ENCODE results near the gene AMH.

Gene AMH

GRCh38 chr19:2235381-2236063, 13.6 kb upstream of the AMH start:
- DNase-seq (ENCODE audit: low spot score) = no peak

DNA sequence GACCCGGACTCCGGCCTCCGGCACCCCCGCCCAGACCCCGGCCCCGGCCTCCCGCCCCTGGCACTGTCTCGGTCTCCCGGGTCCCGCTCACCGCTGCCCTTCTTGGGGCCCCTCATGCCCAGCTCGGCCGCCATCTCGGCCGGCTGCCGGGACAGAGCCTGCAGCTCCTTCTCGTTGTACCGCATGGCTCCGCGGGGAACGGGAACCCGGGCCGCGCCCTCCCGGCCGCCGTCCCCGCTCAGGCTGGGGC, 13.1 kb upstream of the AMH start:
- DNase-seq (ENCODE audit: low spot score) = no peak

- peak; percentile 96 for DNase-seq (ENCODE audit: low spot score)
Observed at GRCh38 chr19:2236314-2237050, 12.6 kb upstream of the AMH start, which contains the start of the genes PLEKHJ1 and SF3A2. Gene PLEKHJ1, minus strand, starts transcription at chr19:2236329. Its CDS starts 81 bp downstream, at chr19:2236248. Gene SF3A2, plus strand, starts transcription at chr19:2236824. Its CDS starts 6,595 bp downstream, at chr19:2243419.

DNA sequence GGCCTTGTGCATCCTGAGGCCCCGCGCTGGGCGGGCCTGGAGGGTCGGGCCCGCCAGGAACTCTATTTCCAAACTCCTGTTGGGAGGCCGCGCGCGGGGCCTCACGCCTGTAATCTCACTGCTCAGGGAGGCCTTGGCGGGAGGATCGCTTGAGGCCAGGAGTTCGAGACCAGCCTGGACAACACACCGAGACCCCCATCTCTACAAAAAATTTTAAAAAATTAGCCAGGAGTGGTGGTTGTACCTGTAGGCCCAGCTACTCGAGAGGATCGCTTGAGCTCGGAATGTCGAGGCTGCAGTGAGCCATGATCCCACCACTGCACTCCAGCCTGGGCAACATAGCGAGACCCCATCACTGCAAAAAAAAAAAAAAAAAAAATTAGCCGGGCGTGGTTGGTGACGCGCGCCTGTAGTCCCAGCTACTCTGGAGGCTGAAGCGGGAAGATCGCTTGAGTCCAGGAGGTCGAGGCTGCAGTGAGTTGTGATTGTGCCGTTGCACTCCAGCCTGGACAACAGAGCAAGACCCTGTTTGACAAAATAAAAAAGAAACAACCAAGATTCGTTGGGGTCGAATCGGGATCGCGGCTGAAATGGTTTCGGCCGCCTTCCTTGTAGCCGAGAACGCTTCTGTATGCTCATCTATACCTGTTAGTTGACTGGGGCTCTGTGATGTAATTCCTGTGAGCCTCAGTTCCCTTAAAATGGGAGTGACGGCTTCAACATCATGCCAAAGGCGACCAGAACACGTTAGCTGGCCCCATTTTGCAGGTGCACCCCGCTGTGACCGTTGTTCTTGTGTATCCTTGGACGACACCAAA, 11.9 kb upstream of the AMH start:
- peak; percentile 51 for DNase-seq (ENCODE audit: low spot score)

GRCh38 chr19:2237869-2238153, 11.3 kb upstream of the AMH start:
- DNase-seq (ENCODE audit: low spot score) = no peak

- no peak for DNase-seq (ENCODE audit: low spot score)
Observed at GRCh38 chr19:2239173-2239572, 9.9 kb upstream of the AMH start.

DNA sequence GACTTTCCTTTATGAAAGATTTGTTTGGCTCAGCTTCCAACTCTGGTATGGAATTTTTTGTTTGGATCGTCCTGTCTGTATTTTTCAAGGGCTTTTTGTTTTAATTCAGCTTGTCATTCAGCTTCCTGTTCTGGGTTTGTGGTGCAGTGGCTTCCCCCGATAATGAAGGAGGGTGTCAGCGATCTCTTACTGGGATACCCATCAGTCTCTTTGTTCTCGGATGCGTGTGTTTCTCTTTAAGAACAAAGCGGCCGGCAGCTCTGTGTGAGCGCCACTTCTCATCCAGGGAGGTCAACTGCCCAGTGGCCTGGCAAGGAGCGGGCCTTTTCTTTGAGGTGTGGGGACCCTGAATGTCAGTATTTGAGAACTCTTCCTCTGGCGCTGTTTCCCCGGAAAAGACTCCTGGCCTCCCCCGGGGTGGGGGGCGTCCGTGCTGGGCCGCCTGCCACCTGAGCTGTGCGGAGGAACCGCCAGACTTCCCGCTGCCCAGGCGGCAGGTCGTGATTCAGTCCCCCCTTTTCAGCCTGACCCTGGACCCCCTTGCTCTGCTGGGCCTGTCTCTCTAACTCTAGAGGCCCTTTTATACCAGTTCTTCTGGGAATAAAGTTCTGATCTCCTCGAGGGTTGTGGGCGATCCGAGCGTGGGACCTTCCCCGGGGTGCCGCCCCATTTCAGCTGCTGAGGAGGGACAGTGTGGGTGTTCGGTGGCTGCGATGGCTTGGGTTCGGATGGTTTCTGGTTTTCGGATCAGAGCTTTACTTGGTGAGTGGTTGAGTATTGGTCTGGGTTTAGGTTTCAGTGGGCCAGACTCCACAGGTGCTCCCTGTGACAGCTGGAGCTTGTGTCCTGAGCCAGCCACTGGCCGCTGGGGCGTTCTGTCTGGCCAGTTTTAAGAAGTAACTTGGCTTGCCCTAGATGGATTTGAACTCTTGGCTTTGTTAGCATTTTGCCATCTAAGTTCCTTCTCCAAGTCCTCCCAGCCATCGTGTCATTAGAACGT, 9.1 kb upstream of the AMH start:
- DNase-seq (ENCODE audit: low spot score) = peak; percentile 63

DNA sequence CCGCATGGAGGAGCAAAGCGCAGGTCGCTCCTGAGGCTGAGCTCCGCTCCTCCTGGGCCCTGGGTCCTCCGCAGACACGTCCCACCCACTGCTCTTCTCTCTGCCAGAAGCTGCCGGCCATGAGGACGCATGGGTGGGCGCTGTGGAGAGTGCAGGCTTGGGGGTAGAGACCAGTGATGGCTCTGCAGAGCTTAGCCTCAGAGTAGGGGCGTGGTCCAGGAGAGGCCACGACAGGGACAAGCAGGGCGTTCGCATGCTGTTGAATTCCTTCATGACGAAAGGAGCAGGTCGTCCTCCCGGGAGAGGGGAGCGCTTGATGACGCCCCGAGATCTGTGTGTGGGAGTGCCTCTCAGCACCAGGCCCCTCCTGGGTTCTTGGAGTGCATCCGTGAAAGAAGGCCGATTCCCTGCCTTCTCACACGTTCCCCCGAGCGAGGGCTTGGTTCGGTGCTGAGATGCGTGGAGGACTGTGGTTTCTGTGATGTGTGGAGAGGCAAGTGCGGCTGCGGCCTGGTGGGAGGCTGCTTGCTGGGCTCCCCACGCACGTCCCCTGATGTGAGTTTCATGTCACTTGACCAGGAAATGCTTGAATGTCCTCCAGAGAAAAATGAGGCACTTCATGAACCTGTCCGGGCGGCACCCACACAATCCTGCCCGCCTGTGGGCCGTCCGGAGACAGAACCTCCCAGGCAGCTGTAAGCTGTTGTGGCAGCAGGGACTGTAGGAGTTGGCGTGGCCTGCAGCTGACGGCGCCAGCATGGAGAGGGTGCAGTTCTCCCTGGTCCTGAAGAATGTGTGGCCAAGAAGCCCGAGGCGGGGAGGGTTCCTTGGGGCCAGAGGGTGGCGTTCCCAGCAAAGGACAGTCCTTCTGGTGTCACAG, 8.0 kb upstream of the AMH start:
- DNase-seq (ENCODE audit: low spot score) = no peak

DNA sequence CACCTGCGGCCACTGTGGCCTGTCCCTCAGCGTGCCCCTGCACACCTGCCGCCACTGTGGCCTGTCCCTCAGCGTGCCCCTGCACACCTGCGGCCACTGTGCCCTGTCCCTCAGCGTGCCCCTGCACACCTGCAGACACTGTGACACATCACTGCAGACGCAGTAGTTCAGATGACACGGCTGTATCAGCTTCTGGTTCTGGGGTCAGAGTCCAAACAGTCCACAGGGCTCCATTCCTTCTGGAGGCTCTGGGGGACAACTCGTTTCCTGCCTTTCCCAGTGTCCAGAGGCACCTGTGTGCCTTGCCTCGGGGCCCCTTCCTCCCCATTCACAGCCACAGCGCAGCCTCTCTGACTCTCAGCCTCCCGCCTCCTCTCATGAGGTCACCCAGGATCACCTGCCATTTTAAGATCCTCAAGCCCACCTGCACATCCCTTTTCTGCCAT, 7.0 kb upstream of the AMH start:
- no peak for DNase-seq (ENCODE audit: low spot score)

- DNase-seq (ENCODE audit: low spot score) = no peak
Observed at GRCh38 chr19:2242816-2243215, 6.3 kb upstream of the AMH start.

DNA sequence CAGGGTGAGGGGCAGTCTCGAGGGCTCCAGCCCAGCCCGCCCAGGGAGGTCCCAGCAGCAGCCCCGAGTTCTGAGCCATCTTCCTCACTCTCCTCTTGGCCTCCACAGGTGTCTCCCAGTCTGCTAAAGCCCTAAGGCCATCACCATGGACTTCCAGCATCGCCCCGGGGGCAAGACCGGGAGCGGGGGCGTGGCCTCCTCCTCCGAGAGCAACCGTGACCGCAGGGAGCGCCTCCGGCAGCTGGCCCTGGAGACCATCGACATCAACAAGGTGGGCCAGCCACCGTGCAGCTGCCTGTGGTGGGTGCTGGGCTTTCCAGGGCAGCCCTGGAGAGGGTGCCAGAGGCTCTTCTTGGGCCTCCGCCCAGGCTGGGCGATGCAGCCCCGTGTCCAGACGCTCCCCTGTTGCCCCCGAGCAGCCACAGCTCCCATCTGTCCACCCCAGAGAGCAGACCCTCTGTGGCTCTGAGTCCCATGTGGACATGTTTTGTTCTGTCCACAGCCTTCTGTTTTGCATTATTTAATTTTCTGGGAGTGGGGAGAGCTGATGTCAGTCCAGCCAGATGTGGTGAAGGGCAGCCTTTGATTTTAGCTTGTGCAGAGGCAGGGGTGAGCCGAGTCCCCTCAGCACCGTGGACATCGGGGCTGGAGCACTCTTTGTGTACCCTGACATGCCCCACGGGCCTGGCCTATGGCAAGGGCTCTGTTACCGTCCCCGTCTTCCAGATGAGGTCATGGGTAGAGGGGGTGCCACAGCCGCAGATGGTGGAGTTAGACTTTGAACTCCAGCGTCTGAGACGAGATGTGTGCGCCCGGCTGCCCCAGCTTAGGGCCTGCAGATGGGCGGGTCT, 5.6 kb upstream of the AMH start:
- DNase-seq (ENCODE audit: low spot score) = no peak

DNA sequence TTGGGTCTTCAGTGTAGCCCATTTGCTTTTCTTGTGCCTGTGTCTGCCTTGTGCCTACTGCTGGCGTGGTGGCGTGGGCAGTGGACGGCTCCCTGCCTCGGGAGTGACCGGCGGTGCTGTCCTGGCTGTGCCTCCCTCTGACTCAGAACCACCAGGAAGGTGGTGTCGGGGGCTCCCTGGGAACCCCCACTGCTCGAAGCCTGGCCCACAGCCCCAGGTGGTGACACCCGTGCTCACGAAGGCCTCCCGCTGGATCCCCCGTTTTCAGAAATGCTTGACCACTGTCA, 5.1 kb upstream of the AMH start:
- no peak for DNase-seq (ENCODE audit: low spot score)

- no peak for DNase-seq (ENCODE audit: low spot score)
Observed at GRCh38 chr19:2244486-2244885, 4.6 kb upstream of the AMH start.

DNA sequence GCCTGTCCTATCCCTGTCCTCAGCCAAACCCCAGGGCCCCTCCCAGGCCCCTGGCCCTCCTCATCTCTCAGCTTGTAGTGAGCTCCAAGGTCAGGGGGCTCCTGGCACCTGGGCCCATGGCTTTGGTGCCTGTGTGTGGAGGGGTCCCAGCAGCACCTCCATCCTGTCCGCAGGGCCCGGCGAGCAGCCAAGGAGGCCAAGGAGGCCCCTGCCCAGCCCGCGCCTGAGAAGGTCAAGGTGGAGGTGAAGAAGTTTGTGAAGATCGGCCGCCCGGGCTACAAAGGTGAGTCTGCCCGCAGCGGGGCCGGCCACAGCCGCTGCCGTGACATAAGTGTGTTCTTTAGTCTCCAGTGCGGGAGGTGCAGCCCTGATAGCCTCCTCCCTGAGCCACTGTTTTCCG, 3.9 kb upstream of the AMH start:
- no peak for DNase-seq (ENCODE audit: low spot score)

- no peak for DNase-seq (ENCODE audit: low spot score)
Observed at GRCh38 chr19:2246014-2246620, 3.0 kb upstream of the AMH start.

DNA sequence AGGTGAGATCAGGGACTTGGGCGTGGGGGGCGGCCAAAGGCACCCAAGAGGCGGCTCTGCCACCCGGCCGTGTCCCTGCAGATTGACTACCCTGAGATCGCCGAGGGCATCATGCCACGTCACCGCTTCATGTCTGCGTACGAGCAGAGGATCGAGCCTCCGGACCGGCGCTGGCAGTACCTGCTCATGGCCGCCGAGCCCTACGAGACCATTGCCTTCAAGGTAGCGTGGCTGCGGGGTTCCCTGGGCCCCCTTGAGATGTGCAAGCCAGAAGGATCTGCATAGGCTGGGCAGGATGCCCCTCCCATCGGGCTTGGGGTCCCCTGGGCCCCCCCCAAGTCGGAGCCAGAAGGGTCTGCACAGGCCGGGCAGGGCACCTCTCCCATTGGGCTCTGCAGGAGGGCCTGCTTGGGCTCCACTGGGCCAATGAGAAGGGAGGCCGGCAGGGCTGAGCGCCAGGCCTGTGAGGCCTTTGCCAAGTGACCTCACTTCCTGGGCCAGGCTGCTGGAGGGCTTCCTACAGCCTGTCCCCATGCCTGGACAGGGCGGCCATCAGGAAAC, 2.2 kb upstream of the AMH start:
- DNase-seq (ENCODE audit: low spot score) = peak; percentile 66

GRCh38 chr19:2247433-2248101, 1.6 kb upstream of the AMH start:
- DNase-seq (ENCODE audit: low spot score) = no peak

GRCh38 chr19:2248136-2249009, 750 bp upstream of the AMH start:
- DNase-seq (ENCODE audit: low spot score) = no peak
